Measurements from ENCODE around the gene TWNK. TPM values are rescaled to one million over a fixed set of nuclear protein-coding genes. Genes with fewer than 3 reads are reported as not detected.
A peak's percentile ranks its signal among the peaks of the same experiment; 100 is the strongest.

The TWNK gene
- total and polyA plus RNA-seq, 10 of the 15 experiments (the other 5 are each of a cell fraction or from before 2014, with no cell fraction given) = 13.6 to 32.8 (median 18.0) TPM

DNA sequence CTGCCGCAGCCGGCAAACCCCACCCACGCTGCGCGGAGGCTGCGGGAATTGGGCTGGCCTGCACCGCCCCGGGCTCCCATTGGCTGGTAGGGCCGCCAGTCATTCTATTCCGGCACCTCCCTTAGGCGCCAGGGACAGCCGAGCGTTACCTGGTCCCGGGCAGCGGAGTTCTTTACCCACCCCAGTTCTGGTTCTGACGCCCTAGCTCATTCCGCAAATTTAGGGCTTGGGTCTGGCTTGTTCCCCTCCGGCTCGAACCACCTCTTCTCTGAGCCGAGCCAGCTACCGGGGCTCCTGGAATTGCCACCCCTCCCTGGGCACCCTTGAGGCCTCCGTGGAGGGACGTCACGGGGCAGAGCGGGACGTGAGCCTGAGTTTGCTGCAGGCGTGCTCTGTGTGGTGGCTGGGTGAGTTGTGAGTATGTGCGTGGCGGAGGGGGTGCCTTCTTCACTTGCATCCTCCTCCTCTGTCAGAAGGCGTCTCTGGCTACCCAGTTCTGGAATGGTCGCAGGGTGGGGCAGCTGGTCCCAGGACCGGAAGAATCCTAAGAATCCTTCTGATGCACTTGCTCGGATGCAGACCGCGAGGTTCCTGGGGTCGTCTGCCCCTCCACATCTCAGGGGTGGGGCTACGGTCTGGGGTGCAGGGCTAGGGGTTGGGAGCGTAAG lies 43.9 kb downstream of the TWNK start, which contains the start of the genes PDZD7 and SFXN3 (continued):
- TF ChIP-seq, protein P1, sequence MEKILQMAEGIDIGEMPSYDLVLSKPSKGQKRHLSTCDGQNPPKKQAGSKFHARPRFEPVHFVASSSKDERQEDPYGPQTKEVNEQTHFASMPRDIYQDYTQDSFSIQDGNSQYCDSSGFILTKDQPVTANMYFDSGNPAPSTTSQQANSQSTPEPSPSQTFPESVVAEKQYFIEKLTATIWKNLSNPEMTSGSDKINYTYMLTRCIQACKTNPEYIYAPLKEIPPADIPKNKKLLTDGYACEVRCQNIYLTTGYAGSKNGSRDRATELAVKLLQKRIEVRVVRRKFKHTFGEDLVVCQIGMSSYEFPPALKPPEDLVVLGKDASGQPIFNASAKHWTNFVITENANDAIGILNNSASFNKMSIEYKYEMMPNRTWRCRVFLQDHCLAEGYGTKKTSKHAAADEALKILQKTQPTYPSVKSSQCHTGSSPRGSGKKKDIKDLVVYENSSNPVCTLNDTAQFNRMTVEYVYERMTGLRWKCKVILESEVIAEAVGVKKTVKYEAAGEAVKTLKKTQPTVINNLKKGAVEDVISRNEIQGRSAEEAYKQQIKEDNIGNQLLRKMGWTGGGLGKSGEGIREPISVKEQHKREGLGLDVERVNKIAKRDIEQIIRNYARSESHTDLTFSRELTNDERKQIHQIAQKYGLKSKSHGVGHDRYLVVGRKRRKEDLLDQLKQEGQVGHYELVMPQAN (conservative IDR thresholded peaks at IDR 0.05) = no peak
- TF ChIP-seq, protein P2, sequence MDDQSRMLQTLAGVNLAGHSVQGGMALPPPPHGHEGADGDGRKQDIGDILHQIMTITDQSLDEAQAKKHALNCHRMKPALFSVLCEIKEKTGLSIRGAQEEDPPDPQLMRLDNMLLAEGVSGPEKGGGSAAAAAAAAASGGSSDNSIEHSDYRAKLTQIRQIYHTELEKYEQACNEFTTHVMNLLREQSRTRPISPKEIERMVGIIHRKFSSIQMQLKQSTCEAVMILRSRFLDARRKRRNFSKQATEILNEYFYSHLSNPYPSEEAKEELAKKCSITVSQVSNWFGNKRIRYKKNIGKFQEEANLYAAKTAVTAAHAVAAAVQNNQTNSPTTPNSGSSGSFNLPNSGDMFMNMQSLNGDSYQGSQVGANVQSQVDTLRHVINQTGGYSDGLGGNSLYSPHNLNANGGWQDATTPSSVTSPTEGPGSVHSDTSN (IDR thresholded peaks at IDR 0.05; ENCODE audit: insufficient replicate concordance, low read depth, low read length) = peak; percentile 99
- TF ChIP-seq, protein P3, sequence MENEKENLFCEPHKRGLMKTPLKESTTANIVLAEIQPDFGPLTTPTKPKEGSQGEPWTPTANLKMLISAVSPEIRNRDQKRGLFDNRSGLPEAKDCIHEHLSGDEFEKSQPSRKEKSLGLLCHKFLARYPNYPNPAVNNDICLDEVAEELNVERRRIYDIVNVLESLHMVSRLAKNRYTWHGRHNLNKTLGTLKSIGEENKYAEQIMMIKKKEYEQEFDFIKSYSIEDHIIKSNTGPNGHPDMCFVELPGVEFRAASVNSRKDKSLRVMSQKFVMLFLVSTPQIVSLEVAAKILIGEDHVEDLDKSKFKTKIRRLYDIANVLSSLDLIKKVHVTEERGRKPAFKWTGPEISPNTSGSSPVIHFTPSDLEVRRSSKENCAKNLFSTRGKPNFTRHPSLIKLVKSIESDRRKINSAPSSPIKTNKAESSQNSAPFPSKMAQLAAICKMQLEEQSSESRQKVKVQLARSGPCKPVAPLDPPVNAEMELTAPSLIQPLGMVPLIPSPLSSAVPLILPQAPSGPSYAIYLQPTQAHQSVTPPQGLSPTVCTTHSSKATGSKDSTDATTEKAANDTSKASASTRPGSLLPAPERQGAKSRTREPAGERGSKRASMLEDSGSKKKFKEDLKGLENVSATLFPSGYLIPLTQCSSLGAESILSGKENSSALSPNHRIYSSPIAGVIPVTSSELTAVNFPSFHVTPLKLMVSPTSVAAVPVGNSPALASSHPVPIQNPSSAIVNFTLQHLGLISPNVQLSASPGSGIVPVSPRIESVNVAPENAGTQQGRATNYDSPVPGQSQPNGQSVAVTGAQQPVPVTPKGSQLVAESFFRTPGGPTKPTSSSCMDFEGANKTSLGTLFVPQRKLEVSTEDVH (IDR thresholded peaks at IDR 0.05; ENCODE audit: low read depth, partially characterized antibody) = no peak
- TF ChIP-seq MYC (IDR thresholded peaks at IDR 0.05; ENCODE audit: insufficient read depth, insufficient read length, insufficient replicate concordance, low read length, severe bottlenecking) = peak; percentile 21
- TF ChIP-seq KDM1A (IDR thresholded peaks at IDR 0.05; ENCODE audit: borderline replicate concordance) = no peak
- TF ChIP-seq, protein P4, sequence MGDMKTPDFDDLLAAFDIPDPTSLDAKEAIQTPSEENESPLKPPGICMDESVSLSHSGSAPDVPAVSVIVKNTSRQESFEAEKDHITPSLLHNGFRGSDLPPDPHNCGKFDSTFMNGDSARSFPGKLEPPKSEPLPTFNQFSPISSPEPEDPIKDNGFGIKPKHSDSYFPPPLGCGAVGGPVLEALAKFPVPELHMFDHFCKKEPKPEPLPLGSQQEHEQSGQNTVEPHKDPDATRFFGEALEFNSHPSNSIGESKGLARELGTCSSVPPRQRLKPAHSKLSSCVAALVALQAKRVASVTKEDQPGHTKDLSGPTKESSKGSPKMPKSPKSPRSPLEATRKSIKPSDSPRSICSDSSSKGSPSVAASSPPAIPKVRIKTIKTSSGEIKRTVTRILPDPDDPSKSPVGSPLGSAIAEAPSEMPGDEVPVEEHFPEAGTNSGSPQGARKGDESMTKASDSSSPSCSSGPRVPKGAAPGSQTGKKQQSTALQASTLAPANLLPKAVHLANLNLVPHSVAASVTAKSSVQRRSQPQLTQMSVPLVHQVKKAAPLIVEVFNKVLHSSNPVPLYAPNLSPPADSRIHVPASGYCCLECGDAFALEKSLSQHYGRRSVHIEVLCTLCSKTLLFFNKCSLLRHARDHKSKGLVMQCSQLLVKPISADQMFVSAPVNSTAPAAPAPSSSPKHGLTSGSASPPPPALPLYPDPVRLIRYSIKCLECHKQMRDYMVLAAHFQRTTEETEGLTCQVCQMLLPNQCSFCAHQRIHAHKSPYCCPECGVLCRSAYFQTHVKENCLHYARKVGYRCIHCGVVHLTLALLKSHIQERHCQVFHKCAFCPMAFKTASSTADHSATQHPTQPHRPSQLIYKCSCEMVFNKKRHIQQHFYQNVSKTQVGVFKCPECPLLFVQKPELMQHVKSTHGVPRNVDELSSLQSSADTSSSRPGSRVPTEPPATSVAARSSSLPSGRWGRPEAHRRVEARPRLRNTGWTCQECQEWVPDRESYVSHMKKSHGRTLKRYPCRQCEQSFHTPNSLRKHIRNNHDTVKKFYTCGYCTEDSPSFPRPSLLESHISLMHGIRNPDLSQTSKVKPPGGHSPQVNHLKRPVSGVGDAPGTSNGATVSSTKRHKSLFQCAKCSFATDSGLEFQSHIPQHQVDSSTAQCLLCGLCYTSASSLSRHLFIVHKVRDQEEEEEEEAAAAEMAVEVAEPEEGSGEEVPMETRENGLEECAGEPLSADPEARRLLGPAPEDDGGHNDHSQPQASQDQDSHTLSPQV (IDR thresholded peaks at IDR 0.05) = no peak
- no peak for TF ChIP-seq ZNF384 (IDR thresholded peaks at IDR 0.05; ENCODE audit: borderline replicate concordance, low read depth, low read length)
